ENCODE data around the gene RINT1. TPM values are rescaled to one million over a fixed set of nuclear protein-coding genes. Genes with fewer than 3 reads are reported as not detected.

RINT1 gene
- total RNA-seq, 6 experiments from 2014 or later = 21.3 to 26.5 (median 22.4) TPM

GRCh38 chr7:105613611-105614330, 81.8 kb downstream of the RINT1 start:
- Mint-ChIP-seq H3K27me3 (ENCODE audit: insufficient read depth) (no peaks in the 10 kb centered on the region), H3K36me3 (ENCODE audit: low read depth) (peaks cover 7% of the 10 kb centered on the region), H3K9me3 (no peaks in the 10 kb centered on the region), H3K4me1 (ENCODE audit: low read depth) (peaks cover 8% of the 10 kb centered on the region), H3K4me3 (no peak overlapping the region), H3K27ac (no peak overlapping the region)
- no peak for TF ChIP-seq CTCF (IDR thresholded peaks at IDR 0.05)
- no peak for DNase-seq

- Mint-ChIP-seq H3K4me1 (ENCODE audit: low read depth) (peaks cover 8% of the 10 kb centered on the region), H3K27me3 (ENCODE audit: insufficient read depth) (no peaks in the 10 kb centered on the region), H3K36me3 (ENCODE audit: low read depth) (peaks cover 7% of the 10 kb centered on the region), H3K9me3 (no peaks in the 10 kb centered on the region), H3K4me3 (no peak overlapping the region), H3K27ac (no peak overlapping the region)
- DNase-seq = no peak
- no peak for TF ChIP-seq CTCF (IDR thresholded peaks at IDR 0.05)
Observed at GRCh38 chr7:105614341-105614840, 82.4 kb downstream of the RINT1 start.

Other genes with a start within 250 kb of the RINT1 start
- 10 to 100 TPM; 45.2 to 49.3 (median 46.7) TPM for gene SRPK2, start 143.3 kb upstream of the RINT1 start, total RNA-seq (2021; fragmentation: NEBNext Ultra II Directional; extraction: Animal tissue kit (Norgen Biotek cat#: 25700))
- gene PUS7, start 9.9 kb upstream of the RINT1 start, total RNA-seq (2021; fragmentation: NEBNext Ultra II Directional; extraction: Animal tissue kit (Norgen Biotek cat#: 25700)) = 10 to 100 TPM; 15.1 to 19.6 (median 17.3) TPM
- gene EFCAB10, start 49.3 kb downstream of the RINT1 start, total RNA-seq (2021; fragmentation: NEBNext Ultra II Directional; extraction: Animal tissue kit (Norgen Biotek cat#: 25700)) = not detected

Data from HFFc6 (cell line).